ENCODE measurements around the gene CD109.

- TF ChIP-seq CTCF (IDR thresholded peaks at IDR 0.05) (no peak), POLR2A (IDR thresholded peaks at IDR 0.05) (no peak), POLR2AphosphoS5 (IDR thresholded peaks at IDR 0.05) (no peak)
These were observed 7.7 kb upstream of the CD109 start for GRCh38 chr6:73688351-73688750.
